ENCODE results near the gene MGME1. TPM values are rescaled to one million over a fixed set of nuclear protein-coding genes. Genes with fewer than 3 reads are reported as not detected.
A peak's percentile ranks its signal among the peaks of the same experiment; 100 is the strongest.

The MGME1 gene
- total and polyA plus RNA-seq, 2 of the 13 experiments (the other 11 are each of a cell fraction or from before 2014, with no cell fraction given) = 36.7 to 66.6 TPM

- no peak for TF ChIP-seq MYPOP (CRISPR knock-in tag; IDR thresholded peaks at IDR 0.05)
- no peak for TF ChIP-seq TAF15 (IDR thresholded peaks at IDR 0.05; ENCODE audit: low read depth, low read length, poor library complexity, severe bottlenecking)
- no peak for TF ChIP-seq ZNF282 (IDR thresholded peaks at IDR 0.05; ENCODE audit: partially characterized antibody)
- no peak for TF ChIP-seq HNF1A (IDR thresholded peaks at IDR 0.05; ENCODE audit: low read depth)
- TF ChIP-seq HNF1A (CRISPR knock-in tag; IDR thresholded peaks at IDR 0.05; ENCODE audit: borderline replicate concordance) = no peak
- no peak for TF ChIP-seq ZIK1 (CRISPR knock-in tag; IDR thresholded peaks at IDR 0.05; ENCODE audit: borderline replicate concordance, low read depth)
- no peak for TF ChIP-seq ZHX2 (IDR thresholded peaks at IDR 0.05; ENCODE audit: low read depth)
- no peak for TF ChIP-seq ZHX2 (CRISPR knock-in tag; IDR thresholded peaks at IDR 0.05; ENCODE audit: borderline replicate concordance)
- no peak for TF ChIP-seq ELF4 (CRISPR knock-in tag; IDR thresholded peaks at IDR 0.05; ENCODE audit: borderline replicate concordance)
- TF ChIP-seq PRMT3 (CRISPR knock-in tag; IDR thresholded peaks at IDR 0.05; ENCODE audit: borderline replicate concordance, low read depth) = no peak
- TF ChIP-seq ZFP36 (IDR thresholded peaks at IDR 0.05; ENCODE audit: borderline replicate concordance, low read depth, low read length, partially characterized antibody) = no peak
- no peak for TF ChIP-seq HDAC1 (CRISPR knock-in tag; IDR thresholded peaks at IDR 0.05)
- no peak for TF ChIP-seq SKI (IDR thresholded peaks at IDR 0.05; ENCODE audit: partially characterized antibody)
- TF ChIP-seq SALL2 (CRISPR knock-in tag; IDR thresholded peaks at IDR 0.05) = no peak
- TF ChIP-seq SRY (CRISPR knock-in tag; IDR thresholded peaks at IDR 0.05) = 0 out of 2 replicates have a peak, but pooled peaks have one; percentile 40
- TF ChIP-seq ZNF354B (CRISPR knock-in tag; IDR thresholded peaks at IDR 0.05) = no peak
- TF ChIP-seq SP4 (CRISPR knock-in tag; IDR thresholded peaks at IDR 0.05) = peak; percentile 30; the same call in 1 of the 2 replicates
- TF ChIP-seq REXO4 (CRISPR knock-in tag; IDR thresholded peaks at IDR 0.05; ENCODE audit: borderline replicate concordance) = no peak
These were observed 32.5 kb downstream of the MGME1 start (continued) for GRCh38 chr20:18001131-18001921.

Measured in HepG2 (cell line).